Smooth muscle cell (in vitro differentiated cells): ENCODE data around the gene NUAK2. TPM values are rescaled to one million over a fixed set of nuclear protein-coding genes. Genes with fewer than 3 reads are reported as not detected.

Experiments
- DNase-seq: peaks from one replicate; lab custom pipeline; 2025; ENCODE audit not compliant: unreplicated experiment; lab: John Stamatoyannopoulos, UW
- H2AFZ ChIP-seq: fragments of 200-600 bp; sonication (generic); 2 replicates; pipeline ENCODE4 v1.6.0; 2016; ENCODE audit warnings: antibody characterized with exemption, low read depth, mild to moderate bottlenecking
- H3F3A ChIP-seq: fragments of 200-600 bp; sonication (generic); 2 replicates; pipeline ENCODE4 v1.6.0; 2017; ENCODE audit warnings: antibody characterized with exemption, low read depth
- H3K27ac ChIP-seq: fragments of 200-600 bp; sonication (generic); 2 replicates; pipeline ENCODE4 v1.5.1; 2016; ENCODE audit warnings: low read depth, mild to moderate bottlenecking
- H3K27me3 ChIP-seq: fragments of 200-600 bp; sonication (generic); 2 replicates; pipeline ENCODE4 v1.6.1; 2016; ENCODE audit warnings: low read depth, mild to moderate bottlenecking
- H3K36me3 ChIP-seq: fragments of 200-600 bp; sonication (generic); 2 replicates; pipeline ENCODE4 v1.5.1; 2016; ENCODE audit warnings: low read depth
- H3K4me1 ChIP-seq: fragments of 200-600 bp; sonication (generic); 2 replicates; pipeline ENCODE4 v1.5.1; 2016; ENCODE audit warnings: low read depth
- H3K4me2 ChIP-seq: fragments of 200-600 bp; sonication (generic); 2 replicates; pipeline ENCODE4 v1.6.0; 2016; ENCODE audit warnings: mild to moderate bottlenecking
- H3K4me3 ChIP-seq: fragments of 200-600 bp; sonication (generic); 2 replicates; pipeline ENCODE4 v1.5.1; 2016; ENCODE audit warnings: mild to moderate bottlenecking
- H3K79me2 ChIP-seq: fragments of 200-600 bp; sonication (generic); 2 replicates; pipeline ENCODE4 v1.6.0; 2016; ENCODE audit warnings: low read depth, mild to moderate bottlenecking
- H3K9ac ChIP-seq: fragments of 200-600 bp; sonication (generic); 2 replicates; pipeline ENCODE4 v1.6.0; 2016; ENCODE audit warnings: low read depth
- H3K9me3 ChIP-seq: fragments of 200-600 bp; sonication (generic); replicated peaks from 2 replicates; pipeline ENCODE4 v1.5.1; 2016; ENCODE audit warnings: low read depth
- H4K20me1 ChIP-seq: fragments of 200-600 bp; sonication (generic); 2 replicates; pipeline ENCODE4 v1.6.0; 2016; ENCODE audit warnings: low read depth
- CTCF ChIP-seq: fragments of 200-600 bp; sonication (generic); IDR thresholded peaks from 2 replicates; pipeline ENCODE4 v1.5.1; 2017; ENCODE audit warnings: borderline replicate concordance, mild to moderate bottlenecking, antibody characterized with exemption; ENCODE audit not compliant: insufficient read depth, poor library complexity, severe bottlenecking
- WGBS: methylation state at CpG from one replicate; pipeline ENCODE4 v1.1.7; 2016; ENCODE audit warnings: low lambda C conversion rate; 5-methylcytosine and 5-hydroxymethylcytosine counted together
- polyA plus RNA-seq: library from polyadenylated mRNA; unstranded; fragments of >200 nt; fragmentation: Nextera tagmentation; extraction: Ambion mirVana; gene quantifications from 2 replicates; pipeline ENCODE4 v1.2.1, GENCODE V29; 2016
- total RNA-seq: library from RNA; depleted of rRNA; stranded (reverse); fragments of >200 nt; gene quantifications from 2 replicates; pipeline ENCODE4 v1.2.3, GENCODE V29; 2014

Gene NUAK2
- total and polyA plus RNA-seq, 2 experiments from 2014 or later = 11.3 to 15.8 TPM

GRCh38 chr1:205354259-205355074 is 32.9 kb upstream of the NUAK2 start:
- 52% methylated on average over 5 of the region's 5 CpGs for WGBS
- no peak overlapping the region for H2AFZ ChIP-seq
- no peak overlapping the region for H3K4me3 ChIP-seq
- no peaks in the 10 kb centered on the region for H3K27me3 ChIP-seq
- peak; percentile 88 for TF ChIP-seq CTCF
- H3K36me3 ChIP-seq = no peaks in the 10 kb centered on the region
- no peaks in the 10 kb centered on the region for H3K79me2 ChIP-seq
- no peaks in the 10 kb centered on the region for H3F3A ChIP-seq
- H4K20me1 ChIP-seq = no peaks in the 10 kb centered on the region
- no peak overlapping the region for H3K27ac ChIP-seq
- no peak overlapping the region for H3K9ac ChIP-seq
- no peaks in the 10 kb centered on the region for H3K9me3 ChIP-seq
- DNase-seq = no peak
- H3K4me1 ChIP-seq = peaks cover 41% of the 10 kb centered on the region
- no peak overlapping the region for H3K4me2 ChIP-seq

GRCh38 chr1:205353612-205354011 is 32.1 kb upstream of the NUAK2 start:
- TF ChIP-seq CTCF = no peak
- Histone ChIP-seq H3K4me2 (no peak overlapping the region), H4K20me1 (no peaks in the 10 kb centered on the region), H3K4me1 (peaks cover 46% of the 10 kb centered on the region), H2AFZ (no peak overlapping the region), H3K36me3 (no peaks in the 10 kb centered on the region), H3K9me3 (no peaks in the 10 kb centered on the region), H3K79me2 (no peaks in the 10 kb centered on the region), H3K27me3 (no peaks in the 10 kb centered on the region), H3K27ac (no peak overlapping the region), H3K9ac (no peak overlapping the region), H3K4me3 (no peak overlapping the region), H3F3A (no peaks in the 10 kb centered on the region)
- 85% methylated on average over 6 of the region's 6 CpGs for WGBS
- DNase-seq = no peak

GRCh38 chr1:205353191-205353590 is 31.6 kb upstream of the NUAK2 start:
- Histone ChIP-seq H4K20me1 (no peaks in the 10 kb centered on the region), H3K4me1 (peaks cover 50% of the 10 kb centered on the region), H3K4me2 (no peak overlapping the region), H3F3A (no peaks in the 10 kb centered on the region), H3K79me2 (no peaks in the 10 kb centered on the region), H3K27me3 (no peaks in the 10 kb centered on the region), H3K9ac (no peak overlapping the region), H3K9me3 (no peaks in the 10 kb centered on the region), H3K27ac (no peak overlapping the region), H2AFZ (no peak overlapping the region), H3K36me3 (no peaks in the 10 kb centered on the region), H3K4me3 (no peak overlapping the region)
- no peak for TF ChIP-seq CTCF
- WGBS = 96% methylated on average over 4 of the region's 4 CpGs
- DNase-seq = no peak
